NOMO-1 (cell line): ENCODE data around the gene PUSL1.

ENCODE experiments used
- DNase-seq, 2 experiments: peaks; one replicate each; lab custom pipeline; 2025; ENCODE audit not compliant: unreplicated experiment in 2 of 2; lab: John Stamatoyannopoulos, UW

Gene PUSL1

DNA sequence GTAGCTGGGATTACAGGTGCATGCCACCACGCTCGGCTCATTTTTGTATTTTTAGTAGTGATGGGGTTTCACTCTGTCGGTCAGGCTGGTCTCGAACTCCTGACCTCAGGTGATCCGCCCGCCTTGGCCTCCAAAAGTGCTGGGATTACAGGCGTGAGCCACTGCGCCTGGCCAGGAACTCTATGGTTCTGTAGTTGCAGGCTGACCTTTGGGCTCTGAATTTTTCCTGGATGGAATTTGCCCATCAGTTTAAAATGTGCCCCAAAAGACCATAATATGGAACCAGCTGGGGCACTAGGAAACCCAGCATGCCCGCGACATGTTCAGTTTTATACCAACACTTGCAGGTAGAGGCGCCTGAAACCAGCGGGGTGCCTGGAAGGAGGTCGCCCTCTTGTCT lies 29.8 kb upstream of the PUSL1 start:
- no peak for DNase-seq

DNA sequence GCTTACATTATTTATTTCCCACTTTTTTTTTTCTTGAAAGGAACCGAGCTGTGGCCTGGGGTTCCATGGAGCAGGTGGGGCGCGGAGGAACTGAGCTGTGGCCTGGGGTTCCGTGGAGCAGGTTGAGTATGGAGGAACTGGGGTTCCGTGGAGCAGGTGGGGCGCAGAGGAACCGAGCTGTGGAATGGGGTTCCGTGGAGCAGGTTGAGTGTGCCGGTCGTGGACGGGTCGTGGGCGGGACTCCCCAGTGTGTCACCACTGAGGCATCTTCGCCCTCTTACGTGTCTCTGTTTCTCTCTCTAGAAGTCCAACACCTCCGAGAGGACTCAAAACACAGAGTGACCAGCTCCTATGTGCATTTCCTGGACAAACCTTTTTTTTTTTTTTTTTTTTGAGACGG lies 29.4 kb upstream of the PUSL1 start:
- DNase-seq, result no peak

DNA sequence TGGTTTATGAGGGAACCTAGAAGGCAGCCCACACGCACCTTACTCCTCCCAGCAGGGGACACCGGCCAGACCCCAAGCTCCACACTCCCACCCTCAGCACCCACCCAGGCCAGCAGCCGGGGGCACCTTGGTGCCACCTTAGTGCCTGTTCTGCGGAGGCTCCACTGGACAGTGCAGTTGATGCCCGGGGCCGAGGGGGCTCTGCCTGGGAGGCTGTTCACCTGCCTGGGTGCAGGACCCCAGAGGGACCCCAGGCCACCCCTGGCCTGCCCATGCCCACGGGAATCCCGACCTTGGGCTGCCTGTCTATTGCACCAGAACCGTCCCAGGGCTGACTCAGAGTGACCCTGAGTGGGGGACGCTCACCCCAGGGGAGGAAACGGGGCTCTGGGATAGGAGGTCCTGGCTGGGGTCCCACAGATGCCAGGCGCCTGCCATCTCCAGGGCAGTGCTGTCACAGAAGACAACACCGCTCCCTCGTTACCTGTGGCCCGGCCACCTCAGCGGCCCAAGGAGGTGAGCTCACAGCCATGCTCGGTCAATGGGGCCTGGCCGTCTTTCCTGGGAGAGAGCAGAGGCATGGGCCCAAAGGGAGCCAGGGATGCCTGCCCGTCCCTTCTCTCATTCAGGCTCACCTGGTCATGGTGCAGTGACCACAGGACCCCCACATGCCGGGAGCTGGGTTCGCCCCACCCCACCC lies 27.5 kb upstream of the PUSL1 start:
- no peak for DNase-seq

DNA sequence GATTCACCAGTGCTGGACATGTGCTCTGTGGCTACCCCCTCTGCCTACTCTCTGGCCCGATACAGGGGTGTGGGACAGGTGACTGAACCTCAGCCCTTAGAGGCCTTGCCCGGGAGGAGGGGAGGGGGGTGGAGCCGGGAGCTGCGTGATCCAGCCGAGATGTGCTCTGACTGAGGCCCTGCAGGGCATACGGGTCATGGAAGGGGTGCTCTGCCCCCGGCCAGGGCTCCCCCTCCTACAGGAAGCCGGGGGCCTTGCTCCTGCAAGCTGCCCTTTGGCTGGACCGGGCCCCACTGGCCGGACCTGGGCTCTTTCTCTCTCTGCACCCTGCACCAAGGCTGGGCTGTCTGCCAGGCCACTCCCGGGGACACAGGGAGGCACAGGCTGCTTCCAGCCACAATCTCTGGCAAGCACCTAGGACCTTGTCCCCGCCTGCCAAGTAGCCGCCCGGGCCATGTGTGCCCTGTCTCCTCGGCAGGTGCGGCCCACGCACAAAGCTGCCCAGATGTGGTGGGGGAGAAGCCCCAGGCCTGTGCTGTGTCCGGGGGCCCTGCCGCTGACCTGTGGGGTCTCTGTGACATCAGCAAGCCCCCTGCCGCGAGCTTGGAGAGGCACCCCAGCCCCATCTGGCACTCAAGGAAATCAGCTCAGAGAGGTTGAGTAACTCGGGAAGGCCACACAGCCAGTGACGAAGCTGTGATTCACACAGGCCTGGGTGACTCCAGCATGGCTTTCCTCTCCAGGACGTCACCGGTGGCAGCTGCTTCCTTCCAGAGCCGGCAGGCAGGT lies 26.7 kb upstream of the PUSL1 start:
- DNase-seq, result no peak

DNA sequence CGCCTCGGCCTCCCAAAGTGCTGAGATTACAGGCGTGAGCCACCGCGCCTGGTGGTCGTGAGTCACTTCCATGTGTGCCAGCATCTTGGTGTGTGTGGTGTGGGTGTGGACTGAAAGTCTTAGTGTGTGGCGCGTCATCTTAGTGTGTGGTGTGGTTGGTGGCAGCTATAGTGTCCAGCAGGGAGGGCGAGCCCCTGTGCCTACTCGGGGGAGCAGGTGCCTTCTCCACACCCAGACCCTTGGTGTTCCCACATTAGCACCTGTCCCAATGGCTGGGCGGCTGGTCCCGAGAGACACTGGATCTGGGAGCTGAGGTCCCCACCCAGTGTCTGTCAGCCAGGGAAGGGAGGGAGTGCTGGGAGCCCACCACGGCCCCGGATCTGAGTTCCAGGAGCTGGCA lies 25.4 kb upstream of the PUSL1 start:
- no peak for DNase-seq

DNA sequence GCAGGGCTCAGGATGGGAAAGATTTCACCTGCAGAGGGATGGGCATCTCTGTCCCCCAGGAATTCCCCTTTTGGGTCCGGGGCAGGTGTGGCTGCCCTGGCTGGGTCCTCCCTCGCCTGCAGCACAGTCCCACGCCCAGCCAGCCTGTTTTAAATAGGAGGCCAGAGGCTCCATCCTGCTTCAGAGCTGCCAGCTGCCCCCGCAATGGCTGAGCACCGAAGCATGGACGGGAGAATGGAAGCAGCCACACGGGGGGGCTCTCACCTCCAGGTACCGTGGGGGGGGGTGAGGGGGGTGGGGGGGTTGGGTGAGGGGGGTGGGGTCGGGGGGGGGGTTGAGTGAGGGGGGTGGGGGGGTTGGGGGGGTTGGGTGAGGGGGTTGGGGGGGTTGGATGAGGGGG lies 24.6 kb upstream of the PUSL1 start:
- no peak for DNase-seq

DNA sequence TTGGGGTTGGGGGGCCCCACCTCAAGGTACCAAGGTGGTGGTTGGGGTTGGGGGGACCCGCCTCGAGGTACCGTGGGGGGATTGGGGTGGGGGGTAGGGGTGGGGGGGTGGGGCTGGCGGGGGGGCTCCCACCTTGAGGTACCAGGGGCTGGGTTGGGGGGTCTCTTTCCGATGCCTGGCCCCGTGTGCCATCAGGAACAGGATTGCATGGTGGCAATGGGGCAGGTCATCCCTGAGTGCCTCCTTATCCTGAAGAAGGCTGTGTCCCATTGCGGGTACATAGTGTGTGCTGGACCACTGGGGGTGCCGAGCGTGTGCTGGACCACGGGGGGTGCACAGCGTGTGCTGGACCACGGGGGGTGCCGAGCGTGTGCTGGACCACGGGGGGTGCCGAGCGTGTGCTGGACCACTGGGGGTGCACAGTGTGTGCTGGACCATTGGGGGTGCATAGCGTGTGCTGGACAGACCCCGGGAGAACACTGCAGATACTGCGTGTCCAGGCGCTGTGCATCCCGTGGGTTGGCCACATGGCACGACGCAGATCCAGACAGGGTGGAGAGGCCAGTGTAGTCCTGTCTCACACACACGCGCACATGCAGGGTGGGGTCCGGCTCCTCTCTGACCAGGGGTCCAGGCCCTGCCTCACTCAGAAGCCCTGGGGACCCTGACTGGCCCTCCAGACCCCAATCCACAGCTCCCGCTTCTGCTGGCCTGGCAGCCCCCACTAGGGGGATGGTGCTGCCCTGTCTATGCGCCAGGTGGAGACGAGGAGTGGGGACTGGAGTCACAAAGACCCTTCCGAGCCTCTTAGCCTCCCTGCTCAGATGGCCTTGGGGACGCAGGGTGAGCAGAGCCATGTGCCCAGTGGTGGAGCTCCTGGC lies 23.9 kb upstream of the PUSL1 start:
- no peak for DNase-seq

DNA sequence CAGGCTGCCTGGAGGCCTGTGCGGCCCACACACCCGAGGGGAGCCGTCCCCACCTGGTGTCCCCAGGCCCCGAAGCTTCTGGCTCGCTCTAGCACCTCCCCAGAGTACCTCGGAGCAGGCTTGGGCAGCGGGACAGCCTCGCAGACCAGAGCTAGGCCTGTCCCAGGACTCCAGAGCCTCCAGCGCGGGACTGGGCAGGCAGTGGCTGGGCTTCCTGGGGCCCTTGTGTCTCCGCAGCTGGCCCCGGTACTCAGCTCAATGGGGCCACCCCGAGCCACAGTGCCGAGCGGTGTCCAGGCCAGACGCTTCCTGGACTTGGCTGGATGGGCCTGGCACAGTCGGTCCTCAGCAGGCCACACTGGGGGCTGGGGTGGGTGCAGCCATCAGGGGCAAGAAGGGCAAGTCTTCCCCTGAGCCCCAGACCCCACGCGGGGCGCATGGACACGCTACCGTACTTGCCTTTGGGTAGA lies 23.3 kb upstream of the PUSL1 start:
- no peak for DNase-seq

DNA sequence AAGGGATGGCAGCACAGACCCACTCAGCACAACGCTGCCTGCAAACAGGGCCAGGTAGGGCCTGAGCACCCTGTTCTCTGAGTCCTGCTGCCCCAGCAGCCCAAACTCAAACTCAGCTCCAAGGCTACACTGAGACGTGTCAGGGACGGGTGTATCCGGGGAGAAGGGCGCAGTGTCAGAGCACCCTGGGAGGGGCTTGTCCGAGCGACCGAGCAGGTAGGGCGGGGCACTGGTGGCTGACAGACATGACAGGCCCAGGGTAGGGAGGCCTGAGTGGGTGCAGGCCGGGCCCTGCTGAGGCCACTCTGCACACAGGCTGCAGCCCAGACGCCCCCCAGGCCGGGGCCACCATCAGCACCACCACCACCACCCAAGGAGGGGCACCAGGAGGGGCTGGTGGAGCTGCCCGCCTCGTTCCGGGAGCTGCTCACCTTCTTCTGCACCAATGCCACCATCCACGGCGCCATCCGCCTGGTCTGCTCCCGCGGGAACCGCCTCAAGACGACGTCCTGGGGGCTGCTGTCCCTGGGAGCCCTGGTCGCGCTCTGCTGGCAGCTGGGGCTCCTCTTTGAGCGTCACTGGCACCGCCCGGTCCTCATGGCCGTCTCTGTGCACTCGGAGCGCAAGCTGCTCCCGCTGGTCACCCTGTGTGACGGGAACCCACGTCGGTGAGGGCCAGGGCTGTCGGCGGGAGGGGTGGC lies 22.6 kb upstream of the PUSL1 start:
- DNase-seq, result no peak

DNA sequence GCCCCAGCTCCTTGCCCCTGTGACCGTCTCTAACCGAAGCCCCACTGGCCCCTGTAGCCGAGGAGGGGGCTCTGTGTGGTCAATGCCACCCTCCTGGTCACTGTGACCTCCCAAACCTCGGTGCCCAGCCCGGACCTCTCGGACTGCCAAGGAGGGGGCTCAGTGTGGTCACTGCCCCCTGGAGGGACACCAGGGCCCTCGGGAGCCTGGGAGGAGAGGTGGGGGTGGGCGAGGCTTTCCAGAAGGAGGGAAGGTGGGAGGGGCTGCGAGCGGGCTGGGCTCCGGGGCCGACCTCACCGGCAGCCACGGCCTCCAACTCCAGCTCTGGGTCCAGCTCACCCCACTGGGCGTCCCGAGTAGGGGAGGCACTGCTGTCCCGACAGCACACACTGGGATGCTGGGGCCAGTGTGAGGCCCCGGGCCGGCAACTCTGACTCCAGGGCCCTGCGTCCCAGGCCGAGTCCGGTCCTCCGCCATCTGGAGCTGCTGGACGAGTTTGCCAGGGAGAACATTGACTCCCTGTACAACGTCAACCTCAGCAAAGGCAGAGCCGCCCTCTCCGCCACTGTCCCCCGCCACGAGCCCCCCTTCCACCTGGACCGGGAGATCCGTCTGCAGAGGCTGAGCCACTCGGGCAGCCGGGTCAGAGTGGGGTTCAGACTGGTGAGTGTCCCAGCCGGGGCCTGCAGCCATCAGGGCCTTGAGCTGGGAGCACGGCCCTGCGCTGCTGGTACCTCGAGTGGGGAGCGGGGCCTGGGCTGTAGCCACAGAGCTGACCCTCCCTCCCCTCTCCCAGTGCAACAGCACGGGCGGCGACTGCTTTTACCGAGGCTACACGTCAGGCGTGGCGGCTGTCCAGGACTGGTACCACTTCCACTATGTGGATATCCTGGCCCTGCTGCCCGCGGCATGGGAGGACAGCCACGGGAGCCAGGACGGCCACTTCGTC lies 21.8 kb upstream of the PUSL1 start:
- no peak for DNase-seq

DNA sequence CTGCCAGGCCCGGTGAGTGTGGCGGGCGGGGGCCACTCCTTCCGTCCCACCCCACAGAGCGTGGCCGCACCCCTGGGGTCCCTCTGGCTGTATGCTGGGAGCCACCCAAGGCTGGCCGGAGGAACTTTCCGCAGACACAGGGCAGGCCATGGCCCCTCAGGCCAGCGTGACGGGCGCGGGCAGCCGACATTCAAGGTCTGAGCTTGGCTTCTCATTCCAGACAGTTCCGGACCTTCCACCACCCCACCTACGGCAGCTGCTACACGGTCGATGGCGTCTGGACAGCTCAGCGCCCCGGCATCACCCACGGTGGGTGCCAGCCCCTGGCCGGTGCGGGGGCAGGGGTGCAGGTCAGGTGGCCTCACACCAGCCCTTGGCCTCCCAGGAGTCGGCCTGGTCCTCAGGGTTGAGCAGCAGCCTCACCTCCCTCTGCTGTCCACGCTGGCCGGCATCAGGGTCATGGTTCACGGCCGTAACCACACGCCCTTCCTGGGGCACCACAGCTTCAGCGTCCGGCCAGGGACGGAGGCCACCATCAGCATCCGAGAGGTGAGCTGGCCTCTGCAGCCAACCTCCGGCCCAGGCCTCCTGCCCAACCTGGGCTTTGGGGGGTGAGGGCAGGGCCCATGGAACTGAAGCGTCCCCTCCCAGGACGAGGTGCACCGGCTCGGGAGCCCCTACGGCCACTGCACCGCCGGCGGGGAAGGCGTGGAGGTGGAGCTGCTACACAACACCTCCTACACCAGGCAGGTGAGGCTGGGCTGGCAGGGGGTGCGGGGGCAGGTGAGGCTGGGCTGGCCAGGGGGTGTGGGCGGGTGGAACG lies 20.9 kb upstream of the PUSL1 start:
- no peak for DNase-seq

DNA sequence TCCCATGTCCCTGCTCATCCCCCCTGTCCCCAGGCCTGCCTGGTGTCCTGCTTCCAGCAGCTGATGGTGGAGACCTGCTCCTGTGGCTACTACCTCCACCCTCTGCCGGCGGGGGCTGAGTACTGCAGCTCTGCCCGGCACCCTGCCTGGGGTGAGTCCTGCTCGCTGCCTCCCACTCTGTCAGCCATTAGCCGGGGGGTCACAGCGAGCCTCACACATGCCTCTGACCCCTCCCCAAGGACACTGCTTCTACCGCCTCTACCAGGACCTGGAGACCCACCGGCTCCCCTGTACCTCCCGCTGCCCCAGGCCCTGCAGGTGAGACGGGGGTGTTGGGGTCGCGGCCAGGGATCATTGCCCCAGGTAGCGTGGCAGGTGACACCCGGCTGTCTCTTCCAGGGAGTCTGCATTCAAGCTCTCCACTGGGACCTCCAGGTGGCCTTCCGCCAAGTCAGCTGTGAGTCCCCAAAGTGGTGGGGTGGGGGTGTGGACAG lies 18.1 kb upstream of the PUSL1 start:
- peak in 1 of 2 experiments; percentile 33 for DNase-seq

DNA sequence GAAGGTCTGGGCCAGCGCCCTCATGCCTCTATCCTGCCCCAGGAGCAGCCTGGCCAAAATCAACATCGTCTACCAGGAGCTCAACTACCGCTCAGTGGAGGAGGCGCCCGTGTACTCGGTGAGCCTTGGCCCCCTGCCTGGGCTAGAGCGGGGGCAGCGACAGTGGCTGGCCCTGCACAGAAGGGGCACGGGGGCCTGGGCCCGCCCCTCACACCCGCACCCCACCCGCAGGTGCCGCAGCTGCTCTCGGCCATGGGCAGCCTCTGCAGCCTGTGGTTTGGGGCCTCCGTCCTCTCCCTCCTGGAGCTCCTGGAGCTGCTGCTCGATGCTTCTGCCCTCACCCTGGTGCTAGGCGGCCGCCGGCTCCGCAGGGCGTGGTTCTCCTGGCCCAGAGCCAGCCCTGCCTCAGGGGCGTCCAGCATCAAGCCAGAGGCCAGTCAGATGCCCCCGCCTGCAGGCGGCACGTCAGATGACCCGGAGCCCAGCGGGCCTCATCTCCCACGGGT lies 17.3 kb upstream of the PUSL1 start:
- DNase-seq, result no peak

DNA sequence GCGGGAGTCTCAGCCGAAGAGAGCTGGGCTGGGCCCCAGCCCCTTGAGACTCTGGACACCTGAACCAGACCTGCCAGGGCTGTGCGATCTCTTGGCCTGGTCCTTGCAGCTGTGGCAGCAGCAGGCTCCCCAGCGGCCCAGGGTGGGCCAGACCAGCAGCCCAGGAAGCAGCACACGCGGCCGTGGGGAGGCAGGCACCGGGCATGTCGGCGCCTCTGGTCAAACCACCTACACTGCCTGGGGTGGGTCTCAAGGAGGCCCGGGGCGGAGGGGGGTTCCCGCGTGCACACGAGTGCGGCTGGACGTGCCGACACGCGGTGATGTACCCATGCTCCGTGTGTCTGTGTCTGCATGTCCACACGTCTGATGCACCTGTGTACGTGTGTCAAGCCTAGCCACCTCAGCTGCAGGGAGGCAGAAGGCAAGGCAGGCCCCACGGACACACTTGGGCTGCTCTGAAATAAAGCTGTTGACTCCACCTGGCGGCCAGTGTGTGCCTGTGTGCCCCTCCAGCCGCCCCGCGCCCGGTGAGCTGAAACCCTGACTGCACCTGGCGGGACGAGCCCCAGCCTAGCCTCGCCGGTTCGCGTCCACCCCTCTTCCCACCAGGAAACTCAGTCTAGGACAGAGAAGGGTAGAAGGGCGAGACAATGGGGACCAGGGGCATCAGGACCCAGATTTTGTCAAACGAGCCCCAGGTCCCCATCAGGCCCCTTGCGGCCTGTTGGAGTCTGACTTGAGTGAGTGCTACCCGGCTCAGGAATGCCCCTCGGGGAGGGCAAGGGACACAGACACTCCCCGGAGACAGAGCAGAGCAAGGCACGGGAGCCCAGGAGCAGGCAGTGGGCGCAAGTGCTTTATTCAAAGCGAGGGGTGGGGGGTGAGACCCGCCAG lies 16.6 kb upstream of the PUSL1 start:
- DNase-seq, result peak; percentile 42 to 54

DNA sequence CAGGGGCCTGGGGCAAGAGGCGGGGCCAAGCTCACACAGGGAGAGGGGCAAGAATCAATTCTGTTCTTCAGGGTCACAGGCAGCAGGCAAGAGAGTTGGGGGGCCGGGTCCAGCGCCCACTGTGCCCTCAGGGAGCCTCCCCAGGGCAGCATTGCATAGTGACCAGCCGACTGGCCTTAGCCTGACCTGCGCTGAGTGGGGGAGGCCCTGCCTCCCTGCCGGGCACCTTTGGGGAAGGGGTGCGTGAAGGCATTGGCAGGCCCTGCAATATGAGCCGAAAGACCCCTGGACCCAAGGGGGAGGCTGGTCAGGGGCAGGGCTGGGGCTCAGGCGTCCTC lies 16.0 kb upstream of the PUSL1 start:
- no peak for DNase-seq

DNA sequence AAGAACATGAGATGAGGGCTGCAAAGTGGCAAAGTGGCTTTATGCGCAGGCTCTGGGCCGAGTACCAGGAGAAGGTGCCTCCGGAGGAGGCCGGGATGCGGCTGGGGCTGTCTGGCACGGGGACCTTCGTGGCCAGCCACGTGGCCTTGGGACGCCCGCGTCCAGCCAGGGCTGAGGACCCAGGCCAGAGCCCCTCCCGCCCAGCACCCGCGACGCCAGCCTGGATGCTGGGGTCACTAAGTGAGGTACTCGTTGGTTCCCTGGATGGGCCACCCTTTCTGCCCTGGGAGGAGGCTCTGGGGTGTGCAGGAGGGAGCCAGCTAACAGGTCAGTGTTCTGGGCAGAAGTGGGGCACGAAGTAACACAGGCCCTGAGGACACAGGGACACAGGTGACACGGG lies 15.5 kb upstream of the PUSL1 start:
- DNase-seq, result no peak
